Breast epithelium (tissue), 4 donors: Measurements from ENCODE around the gene WDR47. TPM values are rescaled to one million over a fixed set of nuclear protein-coding genes. Genes with fewer than 3 reads are reported as not detected.
"Not testable (repeated sequence)": the region's sequence is repeated elsewhere in the genome, so short reads cannot be mapped to it uniquely, and the experiment has no call there.

ENCODE experiments used
- DNase-seq, 2 donors: peaks; one replicate each; pipeline ENCODE4 v3.0.0-alpha.2; 2019; ENCODE audit warnings: low spot score in 2 of 2
- H3K27ac ChIP-seq, 2 donors: fragments of 200-600 bp; sonication (generic) in 1 of 2; one replicate each; pipeline ENCODE4 v1.5.1; 2016 to 2019; ENCODE audit warnings: mild to moderate bottlenecking in 1 of 2
- H3K27me3 ChIP-seq, 2 donors: fragments of 200-600 bp; sonication (generic) in 1 of 2; one replicate each; pipeline versions ENCODE4 v1.5.1 to v1.6.0; 2017 to 2019; ENCODE audit warnings: control low read depth in 1 of 2, mild to moderate bottlenecking in 1 of 2
- H3K36me3 ChIP-seq: fragments of 200-600 bp; one replicate; pipeline ENCODE4 v1.5.1; 2019
- H3K4me1 ChIP-seq, 2 donors: fragments of 200-600 bp; sonication (generic); one replicate each; pipeline ENCODE4 v1.5.1; 2016 to 2019; ENCODE audit warnings: control low read depth in 1 of 2
- H3K4me3 ChIP-seq, 3 donors: fragments of 200-600 bp; sonication (generic); 1 replicate in 2 of 3; 2 replicates in 1 of 3; pipeline ENCODE4 v1.5.1; 2016 to 2019; ENCODE audit warnings: mild to moderate bottlenecking in 3 of 3, moderate library complexity in 2 of 3
- H3K9me3 ChIP-seq, 2 donors: fragments of 200-600 bp; sonication (generic) in 1 of 2; one replicate each; pipeline ENCODE4 v1.5.1; 2016 to 2019; ENCODE audit warnings: control low read depth in 1 of 2
- POLR2A ChIP-seq: fragments of 450-650 bp; IDR thresholded peaks from one replicate; pipeline ENCODE4 v1.6.1; 2016; ENCODE audit warnings: antibody characterized with exemption, mild to moderate bottlenecking, moderate library complexity
- POLR2AphosphoS5 ChIP-seq, 3 donors: sonication (generic); formaldehyde crosslinking; IDR thresholded peaks; one replicate each; pipeline ENCODE4 v1.6.1; 2017; ENCODE audit warnings: antibody characterized with exemption in 3 of 3
- intact Hi-C: fragments of 100-400 bp; cut with DNase I; formaldehyde crosslinking; loops from one replicate; pipeline ENCODE4 v1.15.1; 2023; ENCODE audit warnings: low total_unique reads
- total RNA-seq, 3 donors: library from RNA; depleted of rRNA; stranded (reverse); fragments of >200 nt; gene quantifications; one replicate each; pipeline ENCODE4 v1.1.0, GENCODE V29; 2016
- TF ChIP-seq, protein P1 (sequence below), 3 donors: fragments of 450-650 bp; IDR thresholded peaks; one replicate each; pipeline ENCODE4 v1.5.1; 2016 to 2017; ENCODE audit warnings: antibody characterized with exemption in 3 of 3, mild to moderate bottlenecking in 3 of 3, moderate library complexity in 3 of 3

Gene WDR47
- total RNA-seq, 3 donors from 2014 or later, result 12.3 to 16.8 (median 13.8) TPM

DNA sequence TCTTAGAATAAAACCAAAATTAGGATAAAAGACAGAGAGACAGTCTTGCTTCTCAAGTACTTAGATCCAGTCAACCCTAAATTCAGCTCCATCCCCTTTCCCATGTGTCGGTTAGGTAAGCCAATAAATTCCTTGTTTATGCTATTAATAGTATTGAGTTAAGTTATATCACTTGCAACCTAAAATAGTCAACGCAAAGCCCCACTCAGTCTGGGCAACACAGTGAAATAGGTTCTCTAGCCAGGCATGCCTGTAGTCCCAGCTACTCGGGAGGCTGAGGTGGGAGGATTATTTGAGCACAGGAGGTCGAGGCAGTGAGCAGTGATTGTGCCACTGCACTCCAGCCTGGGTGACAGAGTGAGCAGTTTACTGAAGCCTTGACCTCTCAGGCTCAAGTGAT, 19.3 kb upstream of the WDR47 start:
- Histone ChIP-seq H3K4me1 (no peaks in the 10 kb centered on the region), H3K27me3 (no peaks in the 10 kb centered on the region), H3K9me3 (no peaks in the 10 kb centered on the region), H3K4me3 (no peak overlapping the region), H3K27ac (no peak overlapping the region), H3K36me3 (no peaks in the 10 kb centered on the region)
- DNase-seq, result no peak
- no peak for TF ChIP-seq POLR2AphosphoS5 (IDR thresholded peaks at IDR 0.05)
- TF ChIP-seq, protein P1, sequence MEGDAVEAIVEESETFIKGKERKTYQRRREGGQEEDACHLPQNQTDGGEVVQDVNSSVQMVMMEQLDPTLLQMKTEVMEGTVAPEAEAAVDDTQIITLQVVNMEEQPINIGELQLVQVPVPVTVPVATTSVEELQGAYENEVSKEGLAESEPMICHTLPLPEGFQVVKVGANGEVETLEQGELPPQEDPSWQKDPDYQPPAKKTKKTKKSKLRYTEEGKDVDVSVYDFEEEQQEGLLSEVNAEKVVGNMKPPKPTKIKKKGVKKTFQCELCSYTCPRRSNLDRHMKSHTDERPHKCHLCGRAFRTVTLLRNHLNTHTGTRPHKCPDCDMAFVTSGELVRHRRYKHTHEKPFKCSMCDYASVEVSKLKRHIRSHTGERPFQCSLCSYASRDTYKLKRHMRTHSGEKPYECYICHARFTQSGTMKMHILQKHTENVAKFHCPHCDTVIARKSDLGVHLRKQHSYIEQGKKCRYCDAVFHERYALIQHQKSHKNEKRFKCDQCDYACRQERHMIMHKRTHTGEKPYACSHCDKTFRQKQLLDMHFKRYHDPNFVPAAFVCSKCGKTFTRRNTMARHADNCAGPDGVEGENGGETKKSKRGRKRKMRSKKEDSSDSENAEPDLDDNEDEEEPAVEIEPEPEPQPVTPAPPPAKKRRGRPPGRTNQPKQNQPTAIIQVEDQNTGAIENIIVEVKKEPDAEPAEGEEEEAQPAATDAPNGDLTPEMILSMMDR (IDR thresholded peaks at IDR 0.05), result no peak
- TF ChIP-seq POLR2A, result no peak
- intact Hi-C loops, result no loop called here

DNA sequence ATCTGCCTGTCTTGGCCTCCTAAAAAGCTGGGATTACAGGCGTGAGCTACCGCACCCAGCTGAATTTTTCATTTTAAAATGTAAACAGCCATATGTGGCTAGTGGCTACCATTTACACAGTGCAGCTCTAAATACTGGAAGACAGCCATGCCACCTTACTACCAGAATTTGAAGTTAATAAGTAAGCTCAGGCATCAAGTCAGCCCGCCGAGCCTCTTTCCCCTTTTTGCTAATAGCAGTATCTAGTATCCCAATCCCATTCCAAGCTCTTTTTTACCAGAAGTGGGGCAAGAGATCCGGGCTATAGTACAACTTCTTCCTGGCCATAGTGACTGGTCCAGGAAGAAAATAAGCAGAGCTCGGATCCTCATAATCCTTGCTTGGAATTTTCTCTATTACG, 18.8 kb upstream of the WDR47 start:
- no peaks in the 10 kb centered on the region for H3K27me3 ChIP-seq
- DNase-seq, result no peak
- no peaks in the 10 kb centered on the region for H3K36me3 ChIP-seq
- intact Hi-C loops, result no loop called here
- TF ChIP-seq POLR2A (no peak), POLR2AphosphoS5 (IDR thresholded peaks at IDR 0.05) (no peak)
- TF ChIP-seq, protein P1 (IDR thresholded peaks at IDR 0.05), result no peak
- no peaks in the 10 kb centered on the region for H3K4me1 ChIP-seq
- H3K4me3 ChIP-seq, result no peak overlapping the region
- no peaks in the 10 kb centered on the region for H3K9me3 ChIP-seq
- H3K27ac ChIP-seq, result no peak overlapping the region

DNA sequence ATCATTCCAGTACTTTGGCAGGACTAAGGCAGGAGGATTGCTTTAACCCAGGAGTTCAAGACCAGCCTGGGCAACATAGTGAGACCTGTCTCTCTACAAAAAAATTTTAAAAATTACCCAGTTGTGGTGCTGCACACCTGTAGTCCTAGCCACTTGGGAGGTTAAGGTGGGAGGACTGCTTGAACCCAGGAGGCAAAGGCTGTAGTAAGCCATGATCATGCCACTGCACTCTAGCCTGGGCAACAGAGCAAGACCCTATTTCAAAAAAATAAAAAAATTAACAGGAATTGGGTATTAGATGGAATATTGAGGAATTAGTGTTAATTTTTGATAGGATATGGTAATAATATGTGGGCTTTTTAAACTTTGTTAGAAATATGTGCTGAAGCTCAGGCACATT, 17.1 kb upstream of the WDR47 start:
- no peaks in the 10 kb centered on the region for H3K36me3 ChIP-seq
- H3K27me3 ChIP-seq, result no peaks in the 10 kb centered on the region
- DNase-seq, result no peak
- intact Hi-C loops, result no loop called here
- H3K9me3 ChIP-seq, result no peaks in the 10 kb centered on the region
- no peak for TF ChIP-seq POLR2A
- no peaks in the 10 kb centered on the region for H3K4me1 ChIP-seq
- no peak overlapping the region for H3K27ac ChIP-seq
- no peak overlapping the region for H3K4me3 ChIP-seq

DNA sequence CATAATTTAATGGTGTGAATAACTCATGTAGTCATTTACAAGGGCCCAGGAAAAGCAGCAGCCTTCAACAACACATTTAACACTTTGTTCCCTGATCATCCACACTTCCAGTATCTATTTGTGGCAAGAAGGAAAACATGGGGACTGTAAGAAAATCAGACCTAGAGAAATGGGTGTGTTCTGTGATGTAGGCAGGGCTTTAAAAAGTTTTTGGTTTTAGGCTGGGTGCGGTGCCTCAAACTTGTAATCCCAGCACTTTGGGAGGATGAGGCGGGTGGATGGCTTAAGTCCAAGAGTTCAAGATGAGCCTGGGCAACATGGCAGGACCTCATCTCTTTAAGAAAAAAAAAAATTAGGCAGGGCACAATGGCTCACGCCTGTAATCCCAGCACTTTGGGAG, 14.2 kb upstream of the WDR47 start:
- no peaks in the 10 kb centered on the region for H3K27me3 ChIP-seq
- TF ChIP-seq, protein P1 (IDR thresholded peaks at IDR 0.05), result no peak
- TF ChIP-seq POLR2AphosphoS5 (IDR thresholded peaks at IDR 0.05), result no peak
- TF ChIP-seq POLR2A, result no peak
- no peak for DNase-seq
- intact Hi-C loops, result no loop called here
- no peak overlapping the region for H3K4me3 ChIP-seq
- no peak overlapping the region for H3K27ac ChIP-seq
- no peaks in the 10 kb centered on the region for H3K36me3 ChIP-seq
- no peaks in the 10 kb centered on the region for H3K4me1 ChIP-seq
- H3K9me3 ChIP-seq, result no peaks in the 10 kb centered on the region

DNA sequence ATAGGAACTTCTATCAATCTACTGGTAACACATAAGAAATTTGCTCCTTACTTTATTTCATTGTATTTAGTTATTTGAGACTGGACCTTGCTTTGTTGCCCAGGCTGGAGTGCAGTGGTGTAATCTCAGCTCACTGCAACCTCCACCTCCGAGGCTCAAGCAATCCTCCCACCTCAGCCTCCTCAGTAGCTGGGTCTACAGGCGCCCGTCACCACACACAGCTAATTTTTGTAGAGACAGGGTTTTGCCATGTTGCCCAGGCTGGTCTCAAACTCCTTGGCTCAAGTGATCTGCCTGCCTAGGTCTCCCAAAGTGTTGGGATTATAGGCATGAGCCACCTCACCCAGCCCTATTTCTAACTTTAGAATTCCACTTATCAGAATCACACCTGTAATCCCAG, 10.2 kb upstream of the WDR47 start:
- DNase-seq, H3K4me3 ChIP-seq, H3K9me3 ChIP-seq, H3K4me1 ChIP-seq, intact Hi-C loops, H3K27me3 ChIP-seq, H3K27ac ChIP-seq, H3K36me3 ChIP-seq: not testable (repeated sequence)

DNA sequence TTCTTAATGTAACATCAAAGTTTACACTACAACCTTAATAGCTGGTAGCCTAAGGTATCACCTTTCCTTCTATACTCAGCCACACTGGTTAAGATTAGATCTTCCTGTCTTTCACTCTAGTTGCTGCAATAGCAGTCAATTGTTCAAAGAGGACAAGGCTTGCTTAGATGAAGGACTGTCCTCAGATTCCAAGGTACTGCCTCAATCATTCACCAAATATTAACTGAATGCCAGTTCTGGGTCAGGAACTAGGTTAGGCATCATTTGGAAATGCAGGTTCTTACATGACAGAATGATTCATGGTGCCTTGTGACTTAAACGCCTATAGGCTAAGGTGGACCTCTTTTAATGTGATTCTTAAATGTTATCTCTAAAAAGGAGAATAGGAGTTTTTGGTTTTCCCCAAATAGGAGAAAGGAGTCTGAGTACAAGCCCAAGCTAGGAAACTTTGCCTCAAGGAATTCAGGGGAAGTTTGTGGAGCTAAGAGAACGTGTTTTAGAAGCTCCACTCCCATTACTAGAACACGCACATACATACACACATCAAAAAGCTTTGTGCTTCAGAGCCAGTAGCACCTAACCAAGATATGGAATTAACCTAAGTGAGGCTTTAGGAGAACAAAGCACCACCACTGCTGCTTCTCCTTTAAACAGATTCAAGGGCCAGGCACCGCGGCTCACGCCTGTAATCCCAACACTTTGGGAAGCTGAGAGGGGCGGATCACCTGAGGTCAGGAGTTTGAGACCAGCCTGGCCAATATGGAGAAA, 8.5 kb upstream of the WDR47 start:
- no peak for DNase-seq
- intact Hi-C loops, result no loop called here
- TF ChIP-seq POLR2A (no peak), POLR2AphosphoS5 (IDR thresholded peaks at IDR 0.05) (no peak)
- TF ChIP-seq, protein P1 (IDR thresholded peaks at IDR 0.05), result no peak
- Histone ChIP-seq H3K9me3 (no peaks in the 10 kb centered on the region), H3K4me3 (no peak overlapping the region), H3K27me3 (no peaks in the 10 kb centered on the region), H3K4me1 (no peaks in the 10 kb centered on the region), H3K36me3 (no peaks in the 10 kb centered on the region), H3K27ac (no peak overlapping the region)
